ENCODE results near the gene DNAJB6.

GRCh38 chr7:157430721-157431120, 93.9 kb downstream of the DNAJB6 start:
- TF ChIP-seq POLR2A (IDR thresholded peaks at IDR 0.05; ENCODE audit: low read depth) (no peak), EP300 (IDR thresholded peaks at IDR 0.05) (no peak), POLR2AphosphoS5 (IDR thresholded peaks at IDR 0.05) (no peak)
- TF ChIP-seq, protein P1, sequence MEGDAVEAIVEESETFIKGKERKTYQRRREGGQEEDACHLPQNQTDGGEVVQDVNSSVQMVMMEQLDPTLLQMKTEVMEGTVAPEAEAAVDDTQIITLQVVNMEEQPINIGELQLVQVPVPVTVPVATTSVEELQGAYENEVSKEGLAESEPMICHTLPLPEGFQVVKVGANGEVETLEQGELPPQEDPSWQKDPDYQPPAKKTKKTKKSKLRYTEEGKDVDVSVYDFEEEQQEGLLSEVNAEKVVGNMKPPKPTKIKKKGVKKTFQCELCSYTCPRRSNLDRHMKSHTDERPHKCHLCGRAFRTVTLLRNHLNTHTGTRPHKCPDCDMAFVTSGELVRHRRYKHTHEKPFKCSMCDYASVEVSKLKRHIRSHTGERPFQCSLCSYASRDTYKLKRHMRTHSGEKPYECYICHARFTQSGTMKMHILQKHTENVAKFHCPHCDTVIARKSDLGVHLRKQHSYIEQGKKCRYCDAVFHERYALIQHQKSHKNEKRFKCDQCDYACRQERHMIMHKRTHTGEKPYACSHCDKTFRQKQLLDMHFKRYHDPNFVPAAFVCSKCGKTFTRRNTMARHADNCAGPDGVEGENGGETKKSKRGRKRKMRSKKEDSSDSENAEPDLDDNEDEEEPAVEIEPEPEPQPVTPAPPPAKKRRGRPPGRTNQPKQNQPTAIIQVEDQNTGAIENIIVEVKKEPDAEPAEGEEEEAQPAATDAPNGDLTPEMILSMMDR (IDR thresholded peaks at IDR 0.05) = no peak

Data from esophagus muscularis mucosa (tissue), 4 donors.